Measurements from ENCODE around the gene ARHGAP15. TPM values are rescaled to one million over a fixed set of nuclear protein-coding genes. Genes with fewer than 3 reads are reported as not detected.

ARHGAP15 gene
- total and polyA plus RNA-seq, 3 donors from 2014 or later, result 2.2 to 15.0 (median 7.7) TPM

- Histone ChIP-seq H3K4me3 (no peak overlapping the region), H3K4me1 (no peaks in the 10 kb centered on the region), H3K36me3 (ENCODE audit: low read depth, missing control alignments) (no peaks in the 10 kb centered on the region), H3K9me3 (no peaks in the 10 kb centered on the region), H3K27ac (no peak overlapping the region), H3K27me3 (no peaks in the 10 kb centered on the region)
- intact Hi-C loops (cut with DNase I; ENCODE audit: low total_unique reads), result no loop called here
- no peak for DNase-seq
- TF ChIP-seq, protein P1, sequence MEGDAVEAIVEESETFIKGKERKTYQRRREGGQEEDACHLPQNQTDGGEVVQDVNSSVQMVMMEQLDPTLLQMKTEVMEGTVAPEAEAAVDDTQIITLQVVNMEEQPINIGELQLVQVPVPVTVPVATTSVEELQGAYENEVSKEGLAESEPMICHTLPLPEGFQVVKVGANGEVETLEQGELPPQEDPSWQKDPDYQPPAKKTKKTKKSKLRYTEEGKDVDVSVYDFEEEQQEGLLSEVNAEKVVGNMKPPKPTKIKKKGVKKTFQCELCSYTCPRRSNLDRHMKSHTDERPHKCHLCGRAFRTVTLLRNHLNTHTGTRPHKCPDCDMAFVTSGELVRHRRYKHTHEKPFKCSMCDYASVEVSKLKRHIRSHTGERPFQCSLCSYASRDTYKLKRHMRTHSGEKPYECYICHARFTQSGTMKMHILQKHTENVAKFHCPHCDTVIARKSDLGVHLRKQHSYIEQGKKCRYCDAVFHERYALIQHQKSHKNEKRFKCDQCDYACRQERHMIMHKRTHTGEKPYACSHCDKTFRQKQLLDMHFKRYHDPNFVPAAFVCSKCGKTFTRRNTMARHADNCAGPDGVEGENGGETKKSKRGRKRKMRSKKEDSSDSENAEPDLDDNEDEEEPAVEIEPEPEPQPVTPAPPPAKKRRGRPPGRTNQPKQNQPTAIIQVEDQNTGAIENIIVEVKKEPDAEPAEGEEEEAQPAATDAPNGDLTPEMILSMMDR (IDR thresholded peaks at IDR 0.05), result no peak
- TF ChIP-seq POLR2A (IDR thresholded peaks at IDR 0.05), result no peak
- WGBS, 2 donors, result 73 to 77% methylated on average over 1 of the region's 1 CpG
These were observed 11.8 kb downstream of the ARHGAP15 start for GRCh38 chr2:143140864-143141661.

GRCh38 chr2:143142598-143142997, 13.4 kb downstream of the ARHGAP15 start:
- intact Hi-C loops (cut with DNase I; ENCODE audit: low total_unique reads), result no loop called here
- Histone ChIP-seq H3K4me1 (no peaks in the 10 kb centered on the region), H3K36me3 (ENCODE audit: low read depth, missing control alignments) (no peaks in the 10 kb centered on the region), H3K27me3 (no peaks in the 10 kb centered on the region), H3K9me3 (no peaks in the 10 kb centered on the region), H3K4me3 (no peak overlapping the region), H3K27ac (no peak overlapping the region)
- 82 to 86% methylated on average over 2 of the region's 2 CpGs for WGBS, 2 donors
- no peak for DNase-seq
- TF ChIP-seq POLR2A (IDR thresholded peaks at IDR 0.05), result no peak
- TF ChIP-seq, protein P1 (IDR thresholded peaks at IDR 0.05), result no peak

GRCh38 chr2:143144813-143145455, 15.7 kb downstream of the ARHGAP15 start:
- Histone ChIP-seq H3K4me3 (no peak overlapping the region), H3K4me1 (no peaks in the 10 kb centered on the region), H3K36me3 (ENCODE audit: low read depth, missing control alignments) (no peaks in the 10 kb centered on the region), H3K27me3 (no peaks in the 10 kb centered on the region), H3K27ac (no peak overlapping the region), H3K9me3 (no peaks in the 10 kb centered on the region)
- no peak for TF ChIP-seq POLR2A (IDR thresholded peaks at IDR 0.05)
- TF ChIP-seq, protein P1 (IDR thresholded peaks at IDR 0.05), result no peak
- WGBS, 2 donors, result 94 to 97% methylated on average over 3 of the region's 3 CpGs
- intact Hi-C loops (cut with DNase I; ENCODE audit: low total_unique reads), result no loop called here
- no peak for DNase-seq

DNA sequence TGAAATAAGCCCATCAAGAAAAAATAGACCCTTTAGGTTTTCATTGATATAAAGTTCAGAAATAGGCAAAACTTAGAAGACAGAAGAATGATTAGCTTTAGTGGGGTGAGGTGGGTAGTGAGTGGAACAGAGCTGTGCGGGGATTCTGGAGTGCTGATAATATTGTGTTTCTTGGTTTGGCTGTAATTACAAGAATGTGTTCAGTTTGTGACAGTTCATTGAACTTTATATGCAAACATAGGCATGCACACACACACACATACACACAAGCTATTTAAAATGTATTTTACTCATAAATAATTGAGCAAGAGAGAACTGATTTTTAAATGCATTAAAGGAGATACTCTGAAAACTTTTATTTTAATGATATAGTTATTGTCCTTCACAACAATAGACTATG, 17.1 kb downstream of the ARHGAP15 start:
- intact Hi-C loops (cut with DNase I; ENCODE audit: low total_unique reads), result no loop called here
- 76 to 88% methylated on average over 1 of the region's 1 CpG for WGBS, 2 donors
- TF ChIP-seq, protein P1 (IDR thresholded peaks at IDR 0.05), result no peak
- no peak for TF ChIP-seq POLR2A (IDR thresholded peaks at IDR 0.05)

More for the DNA sequence above, 17.1 kb downstream of the ARHGAP15 start:
- no peak overlapping the region for H3K4me3 ChIP-seq
- no peaks in the 10 kb centered on the region for H3K9me3 ChIP-seq
- H3K36me3 ChIP-seq (ENCODE audit: low read depth, missing control alignments), result no peaks in the 10 kb centered on the region
- no peaks in the 10 kb centered on the region for H3K4me1 ChIP-seq
- H3K27me3 ChIP-seq, result no peaks in the 10 kb centered on the region
- H3K27ac ChIP-seq, result no peak overlapping the region
- no peak for DNase-seq
